Measurements from ENCODE around the gene FAM53A.

The FAM53A gene

GRCh38 chr4:1728061-1728980 lies 44.2 kb upstream of the FAM53A start (continued):
- TF ChIP-seq MYNN (tag by site-specific recombination; IDR thresholded peaks at IDR 0.05; ENCODE audit: borderline replicate concordance) (no peak), ZNF560 (tag by site-specific recombination; IDR thresholded peaks at IDR 0.05; ENCODE audit: borderline replicate concordance) (no peak), ZNF660 (tag by site-specific recombination; IDR thresholded peaks at IDR 0.05) (no peak), ZNF324 (tag by site-specific recombination; IDR thresholded peaks at IDR 0.05) (no peak), ZNF658 (tag by site-specific recombination; IDR thresholded peaks at IDR 0.05) (no peak), SP7 (tag by site-specific recombination; IDR thresholded peaks at IDR 0.05) (no peak), ZSCAN30 (tag by site-specific recombination; IDR thresholded peaks at IDR 0.05) (no peak), ZNF221 (tag by site-specific recombination; IDR thresholded peaks at IDR 0.05; ENCODE audit: borderline replicate concordance) (no peak), ZNF132 (tag by site-specific recombination; IDR thresholded peaks at IDR 0.05; ENCODE audit: borderline replicate concordance) (no peak), ZNF292 (tag by site-specific recombination; IDR thresholded peaks at IDR 0.05; ENCODE audit: borderline replicate concordance, low read depth) (no peak)
- TF ChIP-seq, protein P1, sequence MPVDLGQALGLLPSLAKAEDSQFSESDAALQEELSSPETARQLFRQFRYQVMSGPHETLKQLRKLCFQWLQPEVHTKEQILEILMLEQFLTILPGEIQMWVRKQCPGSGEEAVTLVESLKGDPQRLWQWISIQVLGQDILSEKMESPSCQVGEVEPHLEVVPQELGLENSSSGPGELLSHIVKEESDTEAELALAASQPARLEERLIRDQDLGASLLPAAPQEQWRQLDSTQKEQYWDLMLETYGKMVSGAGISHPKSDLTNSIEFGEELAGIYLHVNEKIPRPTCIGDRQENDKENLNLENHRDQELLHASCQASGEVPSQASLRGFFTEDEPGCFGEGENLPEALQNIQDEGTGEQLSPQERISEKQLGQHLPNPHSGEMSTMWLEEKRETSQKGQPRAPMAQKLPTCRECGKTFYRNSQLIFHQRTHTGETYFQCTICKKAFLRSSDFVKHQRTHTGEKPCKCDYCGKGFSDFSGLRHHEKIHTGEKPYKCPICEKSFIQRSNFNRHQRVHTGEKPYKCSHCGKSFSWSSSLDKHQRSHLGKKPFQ (tag by site-specific recombination; IDR thresholded peaks at IDR 0.05), result no peak
- TF ChIP-seq, protein P2, sequence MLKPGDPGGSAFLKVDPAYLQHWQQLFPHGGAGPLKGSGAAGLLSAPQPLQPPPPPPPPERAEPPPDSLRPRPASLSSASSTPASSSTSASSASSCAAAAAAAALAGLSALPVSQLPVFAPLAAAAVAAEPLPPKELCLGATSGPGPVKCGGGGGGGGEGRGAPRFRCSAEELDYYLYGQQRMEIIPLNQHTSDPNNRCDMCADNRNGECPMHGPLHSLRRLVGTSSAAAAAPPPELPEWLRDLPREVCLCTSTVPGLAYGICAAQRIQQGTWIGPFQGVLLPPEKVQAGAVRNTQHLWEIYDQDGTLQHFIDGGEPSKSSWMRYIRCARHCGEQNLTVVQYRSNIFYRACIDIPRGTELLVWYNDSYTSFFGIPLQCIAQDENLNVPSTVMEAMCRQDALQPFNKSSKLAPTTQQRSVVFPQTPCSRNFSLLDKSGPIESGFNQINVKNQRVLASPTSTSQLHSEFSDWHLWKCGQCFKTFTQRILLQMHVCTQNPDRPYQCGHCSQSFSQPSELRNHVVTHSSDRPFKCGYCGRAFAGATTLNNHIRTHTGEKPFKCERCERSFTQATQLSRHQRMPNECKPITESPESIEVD (tag by site-specific recombination; IDR thresholded peaks at IDR 0.05), result no peak
- TF ChIP-seq, protein P3, sequence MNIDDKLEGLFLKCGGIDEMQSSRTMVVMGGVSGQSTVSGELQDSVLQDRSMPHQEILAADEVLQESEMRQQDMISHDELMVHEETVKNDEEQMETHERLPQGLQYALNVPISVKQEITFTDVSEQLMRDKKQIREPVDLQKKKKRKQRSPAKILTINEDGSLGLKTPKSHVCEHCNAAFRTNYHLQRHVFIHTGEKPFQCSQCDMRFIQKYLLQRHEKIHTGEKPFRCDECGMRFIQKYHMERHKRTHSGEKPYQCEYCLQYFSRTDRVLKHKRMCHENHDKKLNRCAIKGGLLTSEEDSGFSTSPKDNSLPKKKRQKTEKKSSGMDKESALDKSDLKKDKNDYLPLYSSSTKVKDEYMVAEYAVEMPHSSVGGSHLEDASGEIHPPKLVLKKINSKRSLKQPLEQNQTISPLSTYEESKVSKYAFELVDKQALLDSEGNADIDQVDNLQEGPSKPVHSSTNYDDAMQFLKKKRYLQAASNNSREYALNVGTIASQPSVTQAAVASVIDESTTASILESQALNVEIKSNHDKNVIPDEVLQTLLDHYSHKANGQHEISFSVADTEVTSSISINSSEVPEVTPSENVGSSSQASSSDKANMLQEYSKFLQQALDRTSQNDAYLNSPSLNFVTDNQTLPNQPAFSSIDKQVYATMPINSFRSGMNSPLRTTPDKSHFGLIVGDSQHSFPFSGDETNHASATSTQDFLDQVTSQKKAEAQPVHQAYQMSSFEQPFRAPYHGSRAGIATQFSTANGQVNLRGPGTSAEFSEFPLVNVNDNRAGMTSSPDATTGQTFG (tag by site-specific recombination; IDR thresholded peaks at IDR 0.05; ENCODE audit: borderline replicate concordance), result no peak

DNA sequence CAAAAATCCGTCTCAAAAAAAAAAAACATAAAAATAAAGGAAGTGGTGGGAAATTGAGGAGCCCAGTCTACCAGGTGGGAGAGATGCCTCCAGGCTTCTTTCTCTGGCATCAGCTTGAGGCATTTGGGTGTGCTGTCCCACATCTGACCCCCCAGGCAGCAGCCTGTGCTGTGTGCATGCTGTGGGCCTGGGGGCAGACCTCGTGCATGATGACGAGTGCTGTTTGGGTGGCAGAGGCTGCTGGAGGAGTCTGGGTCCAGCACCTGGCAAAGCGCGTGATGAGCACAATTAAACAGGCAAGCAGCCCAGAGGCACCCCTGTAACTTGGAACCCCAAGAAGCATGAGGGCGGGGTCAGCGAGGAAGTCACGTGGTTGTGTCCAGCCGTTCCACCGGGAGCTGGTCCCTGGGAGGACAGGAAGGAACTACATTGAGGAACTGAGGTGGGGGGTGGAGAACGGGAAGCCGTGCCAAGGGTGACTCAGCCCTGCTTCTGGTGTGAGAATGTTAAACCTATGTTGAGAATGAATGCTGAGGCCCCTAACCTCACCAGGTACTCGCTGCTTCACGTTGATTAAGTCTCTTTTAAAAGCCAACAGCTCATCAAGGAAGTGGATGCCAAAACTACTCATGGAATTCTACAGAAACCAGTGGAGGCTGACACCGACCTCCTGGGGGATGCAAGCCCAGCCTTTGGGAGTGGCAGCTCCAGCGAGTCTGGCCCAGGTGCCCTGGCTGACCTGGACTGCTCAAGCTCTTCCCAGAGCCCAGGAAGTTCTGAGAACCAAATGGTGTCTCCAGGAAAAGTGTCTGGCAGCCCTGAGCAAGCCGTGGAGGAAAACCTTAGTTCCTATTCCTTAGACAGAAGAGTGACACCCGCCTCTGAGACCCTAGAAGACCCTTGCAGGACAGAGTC lies 43.3 kb upstream of the FAM53A start:
- Histone ChIP-seq H3K4me1 (ENCODE audit: control insufficient read depth, insufficient read depth, low read length) (no peaks in the 10 kb centered on the region), H3K9me3 (ENCODE audit: control insufficient read depth, insufficient read depth, low read depth, low read length) (no peaks in the 10 kb centered on the region), H3K4me3 (ENCODE audit: low read depth, low read length) (no peak overlapping the region), H3K27ac (ENCODE audit: extremely low read depth, low read depth, low read length) (no peak overlapping the region), H3K36me3 (ENCODE audit: control insufficient read depth in 2 of 2, insufficient read depth in 1 of 2, low read length in 2 of 2) (peaks cover 20 to 96% of the 10 kb centered on the region in 2 experiments; a peak in 2 of 3 replicates)
- CTCF ChIA-PET, result interaction anchor here (0.7 to 7.6 kb wide), 5 partner anchors 19 to 98 kb away, joined by 3 to 61 read pairs (median 4); no protein-coding TSS in a partner anchor
- TF ChIP-seq ZIC2 (tag by site-specific recombination; IDR thresholded peaks at IDR 0.05) (0 out of 2 replicates have a peak, but pooled peaks have one; percentile 22), PRDM10 (tag by site-specific recombination; IDR thresholded peaks at IDR 0.05) (0 out of 2 replicates have a peak, but pooled peaks have one; percentile 14), ZNF48 (tag by site-specific recombination; IDR thresholded peaks at IDR 0.05) (no peak), GLIS1 (tag by site-specific recombination; IDR thresholded peaks at IDR 0.05) (peak; percentile 51; the same call in 1 of the 2 replicates), GLIS2 (tag by site-specific recombination; IDR thresholded peaks at IDR 0.05) (0 out of 2 replicates have a peak, but pooled peaks have one; percentile 42), BCL11A (tag by site-specific recombination; IDR thresholded peaks at IDR 0.05; ENCODE audit: low read depth) (no peak)
- POLR2A ChIA-PET, result no interaction called here

All from HEK293 (cell line).